HG02970 (cell line): ENCODE data around the gene POLD2.

Experiments used
- ATAC-seq: cut with Tn5 transposase; IDR thresholded peaks from one replicate; pipeline ENCODE4 v1.9.1; 2021; ENCODE audit warnings: mild to moderate bottlenecking, moderate library complexity, moderate number of reproducible peaks; ENCODE audit not compliant: unreplicated experiment, low FRiP score

The POLD2 gene

DNA sequence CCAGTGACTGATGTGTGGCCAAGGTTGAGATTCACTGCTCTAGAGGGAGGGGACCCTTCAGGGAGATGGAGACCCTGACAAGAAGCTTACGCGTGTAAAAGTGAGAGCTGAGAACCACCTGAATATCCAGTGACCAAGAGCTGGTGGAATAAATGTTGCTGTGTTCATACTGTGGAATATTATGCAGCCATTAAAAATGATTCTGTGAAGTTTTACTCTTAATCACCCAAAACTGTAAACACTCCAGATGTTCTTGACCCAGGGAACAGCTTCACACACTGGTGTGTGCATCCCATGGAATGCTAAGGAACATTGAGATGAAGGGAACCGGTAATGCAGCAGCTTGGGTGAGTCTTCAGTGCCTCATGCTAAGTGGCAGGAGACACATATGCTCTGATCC is 36.7 kb downstream of the POLD2 start:
- ATAC-seq: no peak

DNA sequence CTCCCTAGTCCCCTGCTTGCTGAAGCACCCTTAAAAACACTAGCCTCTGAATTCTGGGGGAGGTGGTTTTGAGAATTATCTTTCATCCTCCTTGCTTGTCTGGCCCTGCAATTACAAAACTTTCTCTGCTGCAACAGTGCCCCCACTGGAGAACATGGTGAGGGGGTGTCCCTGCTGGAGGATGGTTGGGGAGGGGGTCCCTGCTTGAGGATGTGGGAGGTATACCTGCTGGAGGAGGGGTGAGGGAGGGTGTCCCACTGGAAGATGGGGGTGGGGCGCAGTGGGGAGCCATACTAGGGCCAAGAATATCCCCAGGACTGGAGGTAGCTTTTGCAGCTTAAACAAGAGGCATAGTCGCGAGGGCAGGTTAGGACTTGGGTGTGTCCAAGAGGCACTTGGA is 37.8 kb downstream of the POLD2 start:
- ATAC-seq: no peak

DNA sequence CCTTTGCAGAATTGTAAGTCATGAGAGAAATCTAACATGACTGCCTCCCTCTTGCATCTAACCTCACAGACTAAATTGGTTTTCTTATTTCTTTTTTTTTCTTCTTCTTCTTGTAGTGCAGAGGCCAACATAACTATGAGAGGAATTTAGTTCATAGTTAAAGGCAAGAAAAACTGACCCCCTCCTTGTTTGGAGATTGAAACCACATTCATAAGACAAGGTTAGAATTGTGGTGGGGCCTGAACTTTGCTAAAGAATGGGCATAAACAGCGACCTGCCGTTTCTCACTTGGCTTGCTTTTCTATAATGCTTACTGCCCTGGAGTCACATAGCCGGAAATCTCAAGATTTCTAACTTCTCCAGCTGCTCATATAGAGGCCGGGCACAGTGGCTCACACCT is 38.6 kb downstream of the POLD2 start:
- ATAC-seq: no peak

DNA sequence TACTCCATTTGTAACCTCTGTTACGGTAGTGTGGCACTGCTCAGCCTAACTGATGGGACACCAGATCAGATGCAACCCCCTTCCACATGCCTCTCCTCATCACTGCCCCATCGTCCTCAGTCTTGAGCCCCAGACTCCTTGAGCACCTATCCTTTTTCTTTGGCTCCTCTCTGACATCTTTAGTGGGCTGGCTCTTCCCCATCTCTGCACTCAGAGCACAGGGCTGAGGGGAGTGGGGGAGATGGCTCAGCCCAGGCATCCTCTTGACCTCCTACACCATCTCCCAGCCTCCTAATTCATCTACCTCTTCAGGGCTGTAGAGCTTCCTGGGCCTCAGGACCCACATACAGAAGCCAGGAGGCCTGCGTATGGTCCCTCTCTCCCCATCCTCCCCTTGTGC is 39.6 kb downstream of the POLD2 start:
- ATAC-seq: no peak

DNA sequence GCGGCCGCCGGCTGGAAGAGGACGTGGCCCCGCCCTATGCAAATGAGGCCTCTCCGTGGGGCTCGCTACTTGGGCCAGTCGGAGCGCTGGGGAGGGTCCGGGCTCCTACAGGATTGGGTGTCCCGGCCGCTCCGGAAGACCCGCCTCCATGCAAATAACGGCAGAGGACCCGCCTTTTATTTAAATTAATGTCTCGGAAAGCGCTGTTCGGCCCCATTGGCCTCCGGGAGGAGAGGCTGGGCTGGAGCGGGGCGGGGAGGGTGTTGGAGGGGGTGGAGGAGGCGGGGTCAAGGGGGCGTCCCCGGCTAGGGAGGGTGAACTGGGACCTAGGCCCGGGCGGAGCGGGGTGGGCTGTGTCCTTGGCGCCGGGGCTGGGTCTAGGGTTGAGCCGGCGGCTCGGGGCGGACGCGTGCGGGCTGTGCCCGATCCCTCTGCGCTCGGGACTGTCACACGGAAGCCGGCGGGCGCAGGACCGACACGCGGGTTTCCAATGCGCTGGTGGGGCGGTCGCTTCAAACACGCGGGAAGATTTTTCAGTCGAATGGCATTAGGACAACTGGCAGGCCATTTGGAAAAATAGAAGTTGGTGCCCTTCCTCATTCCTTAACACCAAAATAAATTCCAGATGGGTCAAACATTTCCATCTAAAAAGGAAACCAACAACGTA is 40.7 kb downstream of the POLD2 start:
- peak; percentile 91 for ATAC-seq

DNA sequence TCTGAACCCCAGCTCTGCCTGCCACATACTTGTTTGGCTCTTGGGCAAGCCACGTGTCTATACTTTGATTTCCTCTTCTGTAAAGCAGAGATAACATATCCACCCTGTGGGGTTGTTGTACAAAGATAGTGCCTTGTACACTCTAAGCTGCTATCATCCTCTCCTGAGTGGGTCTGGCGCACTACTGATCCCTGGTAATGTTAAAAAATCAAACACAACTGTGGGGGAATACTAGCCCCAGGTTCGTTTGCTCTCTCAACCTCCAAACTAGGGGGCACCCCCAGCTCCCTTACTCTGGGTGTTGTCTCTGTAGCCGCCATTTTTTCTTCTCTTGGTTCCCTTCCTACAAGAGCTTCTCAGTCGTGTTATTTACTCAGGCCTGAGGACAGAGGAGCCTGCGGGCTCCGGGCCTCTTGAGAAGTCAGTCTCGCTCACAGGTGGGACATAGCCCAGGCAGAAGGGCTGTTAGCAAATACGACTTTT is 42.0 kb downstream of the POLD2 start:
- no peak for ATAC-seq

DNA sequence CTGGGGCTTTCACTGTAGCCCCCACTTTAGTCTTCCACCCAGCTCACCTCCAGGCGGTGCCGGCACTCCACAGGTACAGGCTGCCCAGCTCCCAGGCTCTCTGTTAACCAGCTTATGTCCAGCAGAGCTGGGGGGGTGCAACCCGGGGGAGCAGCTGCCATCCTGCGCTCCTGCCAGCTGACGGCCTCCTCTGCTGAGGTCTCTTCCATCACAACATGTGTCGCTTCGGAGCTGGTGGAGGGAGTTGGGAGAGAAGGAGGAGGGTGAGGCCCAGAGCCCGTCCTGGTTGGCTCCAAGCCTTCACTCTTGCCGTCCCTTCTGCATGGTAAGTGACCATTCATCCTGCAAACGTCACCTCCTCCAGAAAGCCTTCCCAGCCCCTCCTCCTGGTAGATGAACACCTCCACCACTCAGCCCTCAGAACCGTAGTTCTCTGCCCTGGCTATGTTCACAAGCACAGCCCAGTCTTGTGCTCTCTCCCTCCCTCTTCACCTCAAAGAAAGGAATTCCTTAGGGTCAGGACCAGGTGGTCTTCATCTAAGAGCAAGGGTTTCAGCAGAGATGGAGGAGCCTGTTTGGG is 42.6 kb downstream of the POLD2 start:
- ATAC-seq: no peak

DNA sequence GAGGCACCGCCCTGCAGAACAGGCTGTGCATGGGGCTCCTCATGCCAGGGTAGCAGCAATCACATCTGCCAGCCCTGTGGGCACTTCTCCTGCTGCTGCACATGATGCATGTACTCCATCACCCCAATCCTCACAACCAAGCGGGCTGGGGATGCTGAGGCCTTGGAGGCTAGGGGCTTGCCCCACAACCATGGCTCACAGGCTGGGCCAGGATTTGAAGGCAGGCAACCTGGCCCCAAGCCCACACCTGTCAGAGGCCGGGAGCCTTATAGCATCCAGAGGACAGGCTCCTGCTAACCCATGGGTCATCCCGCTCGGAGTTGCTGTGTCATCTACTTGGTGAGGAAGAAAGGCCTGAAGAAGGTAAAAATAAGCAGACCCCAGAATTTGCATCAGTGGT is 43.2 kb downstream of the POLD2 start:
- ATAC-seq: no peak

DNA sequence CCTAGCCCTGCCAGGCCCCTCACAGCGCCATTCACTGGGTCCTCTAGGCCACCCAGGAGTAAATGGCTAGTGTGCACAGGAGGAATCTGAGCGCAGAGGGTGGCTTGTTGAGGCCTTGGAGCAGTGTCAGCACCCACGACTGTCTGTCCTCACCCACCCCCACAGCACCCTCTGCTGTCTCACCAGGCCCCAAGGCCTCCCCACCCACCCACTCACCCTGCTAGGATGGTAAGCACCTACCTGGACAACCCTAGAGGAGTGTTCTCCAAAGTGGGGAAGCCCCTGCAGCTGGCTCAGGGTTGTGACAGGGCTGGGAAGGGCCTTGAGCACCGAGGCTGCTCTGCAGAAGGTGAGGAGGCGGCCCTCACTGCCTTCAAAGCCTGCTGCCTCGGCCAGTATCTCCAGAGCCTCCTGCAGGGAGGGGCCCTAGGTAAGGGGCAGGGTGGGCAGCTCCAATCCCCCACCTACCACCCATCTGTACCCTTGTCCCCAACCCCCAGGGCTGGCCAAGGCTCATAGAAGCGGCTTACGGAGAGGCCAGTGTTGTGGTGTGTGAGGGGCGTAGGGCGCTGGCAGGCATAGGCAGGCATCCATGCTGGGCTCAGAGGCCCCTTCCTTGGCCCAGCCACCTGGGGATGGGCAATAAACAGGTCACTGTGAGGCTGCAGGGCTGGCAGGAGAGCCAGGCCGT is 43.9 kb downstream of the POLD2 start:
- no peak for ATAC-seq

DNA sequence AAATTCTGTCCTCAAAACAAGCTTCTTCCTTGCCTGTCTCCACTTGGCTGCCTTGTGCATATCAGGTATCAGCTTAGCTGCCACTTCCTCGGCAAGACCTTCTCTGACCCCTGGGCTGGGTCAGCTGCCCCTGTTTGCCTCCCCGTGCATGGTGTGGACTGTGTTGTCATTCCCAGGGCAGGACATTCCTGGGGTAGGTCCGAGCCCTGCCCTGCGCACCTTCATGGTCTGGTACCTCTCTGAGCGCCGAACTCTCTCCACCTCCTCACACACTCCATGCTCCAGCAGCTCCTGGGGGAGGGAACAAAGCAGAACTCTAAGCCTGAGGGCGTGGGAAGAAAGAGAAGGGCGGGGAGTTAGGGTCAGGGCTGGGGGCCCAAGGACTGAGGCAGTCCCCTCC is 44.8 kb downstream of the POLD2 start:
- ATAC-seq: no peak

DNA sequence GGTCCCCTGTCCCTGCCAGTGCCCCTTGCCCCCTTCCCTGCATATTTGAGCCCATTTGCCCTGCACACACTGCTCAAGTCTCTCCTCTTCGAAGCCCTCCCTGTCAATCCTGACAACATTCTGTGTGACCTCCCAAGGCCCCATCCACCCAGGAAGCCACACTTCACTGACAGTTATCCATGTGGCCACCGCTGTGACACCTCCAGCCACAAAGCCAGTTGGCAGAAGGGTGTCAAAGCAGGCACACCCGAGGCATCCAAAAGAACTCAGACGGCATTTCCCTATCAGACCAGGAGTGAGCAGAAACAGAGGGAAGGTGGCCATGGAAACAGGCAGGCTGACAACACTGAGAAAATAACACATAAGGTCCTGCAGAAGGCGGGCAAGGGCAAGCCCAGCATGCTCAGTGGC is 45.7 kb downstream of the POLD2 start:
- ATAC-seq: no peak

DNA sequence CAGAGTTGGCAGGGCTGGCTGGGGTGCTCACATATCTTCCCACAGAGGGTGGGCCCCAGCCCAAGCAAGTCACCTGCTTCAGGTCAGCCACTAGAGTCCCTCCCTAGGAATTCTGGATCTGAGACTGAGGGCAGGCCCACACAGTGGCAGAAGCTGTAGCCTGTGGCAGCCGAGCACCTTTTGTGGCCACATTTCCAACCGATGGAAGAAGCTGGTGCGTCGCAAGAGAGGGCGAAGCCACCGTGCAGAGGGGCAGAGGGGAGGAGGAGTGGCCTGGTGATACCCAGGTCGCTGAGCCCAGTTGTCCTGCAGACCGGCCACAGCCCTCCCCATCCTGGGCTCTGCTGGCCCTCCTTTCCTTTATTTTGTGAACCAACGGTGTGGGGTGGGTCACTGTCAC is 46.3 kb downstream of the POLD2 start:
- ATAC-seq: no peak

DNA sequence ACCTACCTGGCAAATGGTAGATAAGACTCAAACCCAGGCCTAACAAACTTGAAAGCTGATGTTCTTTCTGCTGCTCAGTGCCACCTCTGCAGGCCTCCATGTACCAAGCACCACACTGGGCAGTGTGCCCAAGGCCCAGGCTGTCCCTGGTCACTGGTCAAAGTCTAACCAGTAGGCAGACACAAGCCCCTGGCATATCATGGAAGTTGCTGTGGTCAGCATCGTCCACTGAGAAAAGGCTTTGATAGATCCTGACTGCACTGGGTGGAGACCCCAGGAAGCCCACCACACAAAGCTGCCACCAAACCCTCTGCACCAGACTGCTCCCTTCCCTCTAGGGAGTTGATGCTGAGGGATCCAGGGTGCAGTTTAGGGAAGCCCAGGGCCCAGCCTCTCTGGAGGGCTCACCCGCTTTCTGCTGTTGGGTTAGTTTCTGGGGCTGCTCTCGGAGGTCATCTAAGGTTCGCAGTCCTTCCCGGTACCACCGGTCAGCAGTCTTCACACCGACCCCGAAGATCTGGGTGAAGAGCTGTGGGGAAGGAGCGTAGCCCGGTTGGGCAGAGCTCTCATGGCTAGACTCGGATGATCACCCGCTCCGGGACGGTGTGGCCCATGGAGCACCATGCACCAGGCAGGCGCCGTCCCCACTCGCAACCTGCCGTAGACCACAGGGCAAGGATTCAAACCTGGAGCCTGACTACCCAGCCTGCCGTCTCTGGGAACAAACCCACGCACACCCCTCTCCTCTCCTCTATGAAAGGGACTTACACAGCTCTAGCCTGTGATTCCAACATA is 47.0 kb downstream of the POLD2 start:
- no peak for ATAC-seq

DNA sequence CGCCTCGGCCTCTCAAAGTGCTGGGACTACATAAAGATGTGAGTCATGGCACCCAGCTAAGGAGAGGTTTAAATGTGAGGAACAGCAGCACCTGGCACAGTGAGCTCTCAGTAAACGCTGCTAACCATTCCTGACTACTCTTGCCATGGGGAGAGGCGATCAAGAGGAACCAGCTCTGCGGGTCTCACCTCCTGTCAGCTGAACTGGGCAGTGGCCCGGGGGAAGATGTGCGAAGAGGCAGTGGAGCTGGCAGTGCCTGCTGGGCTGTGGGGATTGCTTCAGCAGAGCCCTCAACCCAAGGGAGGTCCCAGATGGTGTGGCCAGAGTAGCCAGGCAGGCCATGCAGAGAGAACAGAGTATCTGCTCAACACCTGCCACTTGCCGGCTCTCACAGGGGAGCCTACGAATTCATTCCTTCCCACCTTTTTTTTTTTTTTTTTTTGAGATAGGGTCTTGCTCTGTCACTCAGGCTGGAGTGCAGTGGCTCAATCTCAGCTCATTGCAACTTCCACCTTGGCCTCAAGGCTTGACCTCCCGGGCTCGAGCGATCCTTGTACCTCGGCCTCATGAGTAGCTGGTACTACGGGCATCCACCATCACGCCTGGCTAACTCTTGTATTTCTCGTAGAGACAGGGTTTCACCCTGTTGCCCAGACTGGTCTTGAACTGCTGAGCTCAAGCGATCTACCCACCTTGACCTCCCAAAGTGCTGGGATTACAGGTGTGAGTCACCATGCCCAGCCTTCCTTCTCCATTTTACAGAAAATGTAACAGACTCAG is 47.9 kb downstream of the POLD2 start:
- ATAC-seq: no peak

DNA sequence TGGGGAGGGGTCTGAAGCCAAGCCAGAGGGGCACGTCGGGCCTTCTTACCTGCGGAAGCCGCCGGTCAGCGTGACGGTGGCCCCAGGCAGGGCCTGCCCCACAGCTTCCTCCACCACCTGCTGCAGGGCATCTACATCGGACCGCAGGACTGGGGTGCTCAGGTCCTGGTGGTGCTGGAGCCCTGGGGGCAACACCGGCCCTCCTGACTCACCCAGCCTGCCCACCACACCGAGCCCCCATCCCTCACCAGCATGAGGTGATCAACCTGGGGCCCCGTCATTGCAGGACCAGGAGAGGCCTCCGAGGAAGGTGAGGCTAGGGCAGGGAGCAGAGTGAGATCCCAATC is 49.0 kb downstream of the POLD2 start:
- no peak for ATAC-seq

DNA sequence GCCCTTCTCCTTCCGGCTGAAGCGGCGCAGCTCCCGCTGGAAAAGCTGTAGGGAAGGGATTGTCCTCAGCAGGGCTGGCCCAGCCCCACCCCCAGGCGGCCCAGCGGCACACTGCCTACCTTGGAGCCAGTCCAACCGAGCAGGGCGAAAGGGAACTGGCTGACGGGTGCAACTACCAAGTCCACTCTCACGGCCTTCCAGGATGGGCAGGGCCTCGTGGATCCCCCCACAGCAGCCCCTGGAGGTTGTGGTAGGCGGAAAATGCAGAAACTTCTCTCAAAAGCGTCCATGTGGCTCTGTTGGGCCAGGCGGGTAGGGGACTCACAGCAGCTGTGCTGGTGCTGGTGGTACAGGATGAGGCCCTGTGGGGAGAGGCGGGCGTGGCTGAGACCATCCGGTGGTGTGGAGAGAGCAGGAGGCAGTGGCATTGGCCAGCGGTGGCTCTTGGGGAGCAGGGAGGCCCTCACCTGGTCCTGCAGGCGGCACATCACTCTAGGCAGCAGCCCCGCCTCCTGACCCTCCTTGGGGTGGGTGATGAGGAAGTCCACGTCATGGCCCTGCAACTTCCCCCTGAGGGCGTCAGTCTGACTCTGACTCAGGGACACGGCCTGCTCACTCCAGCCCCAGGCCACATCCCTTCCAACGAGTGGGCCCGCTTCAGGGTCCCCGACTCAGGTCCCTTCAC is 49.5 kb downstream of the POLD2 start:
- ATAC-seq: no peak

DNA sequence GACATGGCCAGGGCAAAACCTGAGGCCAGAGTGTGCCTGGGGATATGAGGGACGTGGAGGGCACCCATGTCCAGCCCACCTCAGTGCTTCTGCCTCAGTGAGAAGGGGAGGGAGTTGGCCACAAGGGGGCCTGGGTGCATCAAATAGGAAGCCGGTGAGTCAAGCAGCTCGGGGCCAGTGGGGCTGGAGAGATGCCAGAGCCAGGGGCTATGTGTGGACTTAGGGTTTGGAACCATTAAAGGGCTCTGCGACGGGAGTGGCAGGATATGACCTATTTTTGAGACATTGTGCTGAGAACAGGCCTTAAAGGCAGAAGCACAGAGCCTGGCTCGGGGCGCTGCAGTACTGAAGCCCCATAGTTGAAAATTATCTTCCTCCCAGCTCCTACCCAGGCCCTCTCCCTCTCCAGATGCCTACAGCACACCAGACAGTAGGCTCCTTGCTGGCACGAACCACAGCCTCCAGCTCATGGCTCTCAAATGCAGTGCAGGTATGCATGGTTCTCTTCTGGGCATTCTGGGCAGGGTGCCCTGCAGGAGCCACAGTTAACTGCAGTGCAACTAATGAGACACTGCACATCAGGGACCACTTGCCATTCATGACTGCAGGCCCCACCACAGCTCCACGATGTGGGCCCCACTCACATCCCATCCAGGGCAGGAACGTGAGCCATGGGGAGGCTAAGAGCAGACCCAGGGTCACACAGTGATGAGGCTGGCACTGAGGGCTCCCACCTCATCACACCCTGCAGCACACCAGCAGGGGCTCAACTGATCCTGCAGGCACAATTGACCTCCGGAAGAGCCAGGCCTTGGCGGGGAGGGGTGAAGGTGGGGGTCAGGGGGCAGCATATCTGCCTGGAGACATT is 50.8 kb downstream of the POLD2 start:
- no peak for ATAC-seq

DNA sequence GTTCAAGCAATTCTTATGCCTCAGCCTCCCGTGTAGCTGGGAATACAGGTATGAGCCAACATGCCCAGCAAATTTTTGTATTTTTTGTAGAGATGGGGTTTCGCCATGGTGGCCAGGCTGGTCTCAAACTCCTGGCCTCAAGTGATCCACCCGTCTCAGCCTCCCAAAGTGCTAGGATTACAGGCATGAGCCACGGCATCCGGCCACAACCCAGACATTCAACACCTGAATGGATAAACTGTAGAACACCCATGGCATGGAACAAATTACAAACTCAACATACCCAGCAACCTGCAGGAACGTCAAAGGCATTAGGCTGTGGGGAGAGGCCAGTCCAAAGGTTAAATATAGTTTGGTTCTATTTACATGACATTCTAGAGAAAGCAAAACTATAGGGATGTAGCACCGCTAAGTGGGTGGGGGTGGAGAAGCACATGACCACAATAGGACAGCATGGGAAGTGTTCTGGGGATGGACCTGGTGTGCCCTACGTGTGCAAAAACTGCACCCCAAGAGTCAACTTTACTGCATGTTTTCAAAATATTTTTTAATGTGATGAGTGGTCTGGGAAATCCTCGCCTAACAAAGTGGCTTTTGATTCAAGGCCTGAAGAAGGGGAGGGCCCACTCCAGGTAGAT is 51.5 kb downstream of the POLD2 start:
- ATAC-seq: no peak

DNA sequence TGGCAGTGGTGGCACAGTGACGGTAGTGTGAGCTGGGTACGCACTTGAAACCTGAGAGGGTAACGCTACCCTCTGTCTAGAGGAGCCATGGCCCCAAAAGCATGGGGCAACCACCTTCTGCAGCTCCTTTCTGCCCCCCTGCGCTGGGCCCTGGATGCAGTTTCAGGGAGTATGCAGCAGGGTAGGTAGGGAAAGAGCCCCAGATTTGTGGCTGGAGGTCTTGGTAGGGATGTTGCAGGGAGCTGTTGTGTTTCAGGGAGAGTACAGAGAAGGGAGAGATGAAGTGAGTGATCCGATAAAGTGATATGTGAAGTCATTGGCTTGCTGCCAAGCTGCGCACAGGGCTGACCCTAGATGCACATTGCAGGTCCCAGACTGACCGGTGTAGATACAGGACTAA is 55.3 kb downstream of the POLD2 start:
- ATAC-seq: no peak
